Stimulated activated CD4-positive, alpha-beta T cell treated with anti-CD3 and anti-CD28 coated beads, Interleukin-15, amount 100 ng/mL, for 48 hours (primary cell): ENCODE results near the gene VSTM5.
A peak's percentile ranks its signal among the peaks of the same experiment; 100 is the strongest.
"Not testable (repeated sequence)": the region's sequence is repeated elsewhere in the genome, so short reads cannot be mapped to it uniquely, and the experiment has no call there.

Source experiments
- DNase-seq, 2 donors: peaks; one replicate each; pipeline ENCODE4 v3.0.0-alpha.2; 2020; ENCODE audit warnings: low read depth in 2 of 2

VSTM5 gene

DNA sequence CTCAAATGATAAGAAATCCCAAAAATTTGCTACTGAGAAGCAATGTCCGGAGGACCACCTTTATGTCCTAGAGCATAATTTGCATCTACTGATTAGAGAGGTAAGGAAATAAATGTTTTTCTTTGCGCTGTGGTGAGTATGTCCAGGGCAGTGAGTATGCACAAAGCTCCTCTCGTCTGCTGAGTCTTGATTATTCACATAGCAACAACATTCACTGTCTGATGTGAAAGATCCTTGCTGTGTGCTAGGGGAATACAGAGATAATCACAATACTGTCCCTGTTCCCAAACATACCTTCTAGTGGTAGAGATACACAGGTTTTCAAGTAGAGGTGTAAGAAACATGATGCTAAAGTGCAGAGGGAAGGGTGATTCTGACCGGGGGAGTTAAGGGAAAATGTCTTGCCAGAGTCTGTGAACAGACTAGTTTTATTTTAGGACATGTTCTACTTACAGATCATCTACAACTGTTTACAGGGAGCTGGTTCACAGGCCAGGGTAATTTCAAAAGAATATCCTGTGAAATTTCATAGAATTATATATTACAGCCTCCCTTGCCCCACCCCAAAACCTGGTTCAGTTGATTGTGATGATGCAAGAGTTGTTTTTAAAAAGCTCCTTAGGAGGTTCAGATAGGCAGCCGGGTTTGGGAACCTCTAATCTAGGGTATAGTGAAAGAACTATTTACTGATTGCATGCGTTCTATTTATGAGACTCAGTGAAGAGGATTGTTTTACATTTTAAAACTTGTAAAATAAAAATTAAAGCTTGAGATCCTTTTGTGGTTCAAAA is 53.8 kb downstream of the VSTM5 start:
- DNase-seq: no peak

DNA sequence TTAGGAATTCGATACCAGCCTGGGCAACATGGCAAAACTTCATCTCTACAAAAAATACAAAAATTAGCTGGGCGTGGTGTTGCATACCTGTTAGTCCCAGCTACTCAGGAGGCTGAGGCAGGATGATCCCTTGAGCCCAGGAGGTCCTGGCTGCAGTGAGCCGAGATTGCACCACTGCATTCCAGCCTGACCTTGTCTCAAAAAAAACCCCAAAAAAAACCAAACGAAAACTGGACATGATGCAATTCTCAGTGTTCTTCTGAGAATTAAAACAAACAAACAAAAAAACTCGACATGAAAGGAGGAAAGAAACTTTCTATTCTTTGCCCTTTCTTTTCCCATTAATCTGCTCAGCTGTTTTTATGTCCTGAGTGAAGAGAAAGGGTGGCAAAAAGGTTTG is 58.9 kb downstream of the VSTM5 start:
- DNase-seq: no peak

DNA sequence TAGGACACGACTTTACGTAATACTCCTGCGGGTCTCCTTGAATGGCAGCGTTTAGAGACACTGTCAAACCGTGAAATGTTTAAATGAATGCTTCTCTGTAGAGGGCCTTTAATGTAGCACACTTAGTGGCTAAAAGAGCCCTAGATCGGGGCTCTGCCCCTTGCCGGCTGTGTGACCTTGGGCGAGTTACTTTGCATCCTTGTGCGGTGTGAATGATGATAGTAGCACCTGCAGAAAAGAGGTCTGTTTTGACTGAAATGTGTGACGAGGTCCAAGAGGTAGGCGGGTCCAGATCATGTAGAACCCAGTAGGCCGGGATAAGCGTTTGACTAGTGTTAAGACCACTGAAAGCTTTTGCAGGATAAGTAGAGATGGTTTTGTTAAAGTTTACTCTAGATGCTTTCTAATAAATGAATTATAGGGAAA is 65.5 kb downstream of the VSTM5 start:
- DNase-seq: peak; percentile 3 to 10

DNA sequence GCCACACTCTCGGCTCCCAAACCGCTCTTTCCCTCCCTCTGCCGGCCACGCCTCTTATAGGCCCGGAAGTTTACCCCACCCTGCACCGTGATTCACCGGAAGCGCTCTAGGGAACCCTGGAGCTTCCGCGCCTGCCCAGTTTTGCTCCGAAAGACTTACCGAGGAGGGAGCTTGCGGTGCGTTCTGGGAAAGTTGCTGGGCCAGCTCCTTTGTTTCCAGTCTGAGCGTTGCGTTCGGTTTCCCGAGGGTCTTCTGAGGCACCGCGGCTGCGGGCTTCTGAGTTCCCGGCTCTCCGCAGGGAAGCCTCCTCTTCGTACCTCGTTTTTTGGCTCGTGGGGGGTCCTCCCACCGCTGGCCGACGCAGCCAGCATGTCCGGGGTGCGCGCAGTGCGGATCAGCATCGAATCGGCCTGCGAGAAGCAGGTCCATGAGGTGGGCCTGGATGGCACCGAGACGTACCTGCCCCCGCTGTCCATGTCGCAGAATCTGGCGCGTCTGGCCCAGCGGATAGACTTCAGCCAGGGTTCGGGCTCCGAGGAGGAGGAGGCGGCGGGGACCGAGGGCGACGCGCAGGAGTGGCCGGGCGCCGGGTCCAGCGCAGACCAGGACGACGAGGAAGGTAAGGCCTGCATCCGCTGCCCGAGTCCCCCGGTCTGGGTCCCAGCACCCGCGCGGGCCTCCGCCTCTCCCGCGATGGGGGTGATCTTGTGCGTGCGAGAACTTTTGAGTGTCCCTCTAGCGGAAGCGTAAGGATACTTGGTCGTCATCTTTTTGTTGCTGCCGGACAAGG is 66.1 kb downstream of the VSTM5 start, which contains the start of gene MED17:
Gene MED17, plus strand, starts transcription at position 138 of the 790 bp plus-strand sequence. Its CDS starts 232 bp downstream, at position 370.
- peak; percentile 81 to 88 for DNase-seq

DNA sequence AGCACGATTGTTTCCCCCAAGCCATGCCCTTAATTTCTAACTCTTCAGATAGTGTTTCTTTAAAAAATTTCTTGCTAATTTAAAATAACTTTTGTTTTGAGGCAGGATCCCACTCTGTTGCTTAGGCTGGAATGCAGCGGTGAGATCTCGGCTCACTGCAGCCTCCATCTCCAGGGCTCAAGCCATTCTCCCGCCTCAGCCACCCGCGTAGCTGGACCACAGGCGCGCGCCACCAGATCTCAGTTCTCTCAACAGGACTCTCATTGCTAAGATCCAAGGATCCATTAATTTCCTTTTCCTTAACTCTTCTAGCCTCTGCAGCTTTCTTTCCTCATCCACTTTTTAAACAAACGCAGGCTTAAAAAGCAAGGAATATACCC is 66.7 kb downstream of the VSTM5 start:
- DNase-seq: no peak

DNA sequence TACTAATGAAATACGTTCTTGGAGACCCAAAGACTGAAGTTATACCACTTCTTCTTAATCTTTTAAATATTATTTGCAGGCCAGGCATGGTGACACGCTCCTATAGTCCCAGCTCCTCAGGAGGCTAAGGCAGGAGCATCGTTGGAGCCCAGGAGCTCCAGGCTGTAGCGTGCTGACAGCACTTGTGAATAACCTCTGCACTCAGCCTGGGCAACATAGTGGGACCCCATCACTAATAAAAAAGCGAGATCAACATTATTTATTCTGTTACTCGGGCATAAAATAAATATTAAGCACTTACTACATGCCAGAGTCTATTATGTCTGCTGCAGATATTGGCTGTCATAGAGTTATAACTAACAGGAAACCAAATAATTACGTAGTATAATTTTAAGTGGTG is 67.1 kb downstream of the VSTM5 start:
- DNase-seq: no peak

DNA sequence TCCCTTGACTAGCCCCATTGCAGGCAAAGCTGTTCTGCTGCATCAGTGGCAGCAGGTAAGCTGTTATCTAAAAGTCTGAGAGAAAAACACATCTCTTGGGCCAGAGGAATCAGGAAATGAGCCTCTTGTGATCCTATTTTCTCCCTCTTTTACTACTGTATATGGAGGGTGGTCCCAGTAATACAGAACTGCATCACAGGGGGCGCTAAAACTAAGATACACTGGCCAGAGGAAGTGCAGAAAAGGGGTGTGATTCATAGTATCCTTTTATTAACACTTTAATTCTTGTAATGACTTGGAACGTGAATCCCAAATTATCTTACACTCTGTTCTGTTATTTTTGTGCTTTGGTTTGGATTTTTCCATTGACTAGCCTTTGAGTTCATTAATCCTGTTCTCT is 75.1 kb downstream of the VSTM5 start:
- DNase-seq: peak in 1 of 2 donors; percentile 7

DNA sequence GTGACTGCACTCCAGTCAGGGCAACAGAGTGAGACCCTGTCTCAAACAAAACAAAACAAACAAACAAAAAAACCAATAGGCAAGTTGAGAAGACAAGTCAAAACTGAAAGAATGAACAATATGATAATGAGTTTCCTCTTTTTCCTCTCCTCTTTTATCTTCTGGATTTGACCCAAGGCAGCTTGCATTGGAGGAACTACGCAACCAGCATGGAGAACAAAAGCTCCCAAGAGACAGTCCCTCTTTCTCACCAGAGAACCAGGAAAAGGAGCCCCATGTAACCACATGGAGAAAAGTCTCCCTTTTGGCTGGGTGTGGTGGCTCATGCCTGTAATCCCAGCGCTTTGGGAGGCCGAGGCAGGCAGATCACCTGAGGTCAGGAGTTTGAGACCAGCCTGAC is 75.9 kb downstream of the VSTM5 start:
- not testable (repeated sequence) for DNase-seq

DNA sequence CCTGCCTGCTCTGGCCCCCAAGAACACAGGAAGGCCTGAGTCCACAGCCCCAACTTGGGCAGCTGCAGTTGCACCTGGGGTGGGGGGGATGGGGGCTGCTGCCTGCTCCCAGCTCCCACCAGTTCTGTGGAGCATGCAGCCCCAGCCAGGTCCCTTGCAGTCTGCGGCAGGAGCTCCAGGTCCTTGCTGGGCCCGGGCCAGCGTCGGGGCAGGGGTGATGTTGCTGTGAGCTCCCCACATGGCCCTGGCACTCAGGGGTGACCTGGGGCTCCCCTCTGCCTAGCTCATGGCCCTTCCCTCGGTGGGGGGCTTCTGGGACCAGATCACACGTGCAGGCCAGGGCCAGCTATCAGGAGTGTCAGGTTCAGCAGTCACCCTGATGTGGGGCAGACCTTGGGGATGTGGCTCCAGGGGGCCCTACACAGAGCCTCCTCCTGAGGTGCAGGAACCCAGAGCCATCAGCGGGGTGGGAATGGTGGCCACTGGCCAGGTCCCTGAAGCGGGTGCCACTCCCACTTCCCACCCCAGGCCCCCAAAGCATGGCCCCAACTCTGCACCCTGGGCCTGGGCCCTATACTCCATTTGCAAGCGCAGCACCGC is 76.7 kb downstream of the VSTM5 start:
- no peak for DNase-seq

DNA sequence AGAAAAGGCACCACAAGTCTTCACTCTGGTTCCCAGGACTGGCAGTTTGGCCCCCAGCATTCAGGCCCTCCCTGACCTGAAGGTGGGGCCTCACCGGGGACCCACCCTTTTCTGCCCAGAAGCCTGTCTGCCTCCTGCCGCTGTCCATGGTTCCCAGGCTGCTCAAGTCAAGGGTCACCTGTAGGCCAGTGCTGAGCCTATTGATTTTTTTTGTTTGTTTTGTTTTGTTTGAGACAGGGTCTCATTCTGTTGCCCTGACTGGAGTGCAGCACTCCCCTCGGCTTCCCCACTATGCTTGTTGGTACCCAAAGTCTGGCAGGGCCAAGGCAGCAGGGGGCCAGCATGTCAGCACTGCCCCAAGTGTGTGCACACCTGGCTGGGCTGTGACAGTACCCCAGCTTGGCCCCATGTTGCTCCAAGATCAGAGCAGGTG is 77.4 kb downstream of the VSTM5 start:
- DNase-seq: no peak

DNA sequence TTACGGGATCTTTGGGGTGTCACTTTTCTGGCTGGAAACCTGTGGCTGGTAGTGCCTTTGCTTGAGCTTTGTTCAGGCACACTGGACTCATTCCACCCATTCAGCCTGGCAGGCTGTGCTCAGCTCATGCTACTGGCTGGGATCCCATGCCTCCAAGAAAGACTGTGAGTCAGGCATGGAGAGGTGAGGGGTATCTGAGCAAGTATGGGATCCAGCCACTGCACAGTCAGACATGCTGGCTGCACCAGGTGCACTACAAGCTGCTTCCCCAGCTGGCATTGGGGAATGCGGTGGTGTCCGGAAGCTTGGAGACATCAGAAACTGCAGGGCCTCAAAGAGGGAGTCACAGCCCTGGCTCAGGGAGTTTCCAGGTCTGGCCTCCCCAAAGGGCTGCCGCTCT is 78.3 kb downstream of the VSTM5 start:
- DNase-seq: no peak

DNA sequence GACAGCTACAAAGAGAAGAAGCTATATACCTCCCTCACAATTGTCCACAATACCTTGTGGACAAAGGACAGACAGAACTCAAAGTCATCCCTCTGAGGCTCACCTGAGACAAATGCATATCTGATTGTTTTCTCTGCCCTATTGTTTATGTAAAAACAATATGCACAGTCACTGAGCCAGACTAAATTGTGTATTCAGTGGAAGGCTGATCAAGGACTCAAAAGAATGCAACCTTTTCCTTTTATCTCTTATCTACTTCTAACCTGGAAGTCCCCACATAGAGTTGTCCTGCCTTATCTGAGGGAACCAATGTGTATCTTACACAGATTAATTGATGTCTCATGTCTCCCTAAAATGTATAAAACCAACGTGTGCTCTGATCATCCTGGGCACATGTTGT is 80.3 kb downstream of the VSTM5 start:
- no peak for DNase-seq
